ENCODE measurements around the gene SLC51A. TPM values are rescaled to one million over a fixed set of nuclear protein-coding genes. Genes with fewer than 3 reads are reported as not detected.

The SLC51A gene
- total and polyA plus RNA-seq, 9 of the 15 experiments (the other 6 are each of a cell fraction or from before 2014, with no cell fraction given) = 0.35 to 0.38 TPM; not detected in 7

GRCh38 chr3:196179380-196180308 is 36.7 kb upstream of the SLC51A start (continued):
- TF ChIP-seq, protein P1, sequence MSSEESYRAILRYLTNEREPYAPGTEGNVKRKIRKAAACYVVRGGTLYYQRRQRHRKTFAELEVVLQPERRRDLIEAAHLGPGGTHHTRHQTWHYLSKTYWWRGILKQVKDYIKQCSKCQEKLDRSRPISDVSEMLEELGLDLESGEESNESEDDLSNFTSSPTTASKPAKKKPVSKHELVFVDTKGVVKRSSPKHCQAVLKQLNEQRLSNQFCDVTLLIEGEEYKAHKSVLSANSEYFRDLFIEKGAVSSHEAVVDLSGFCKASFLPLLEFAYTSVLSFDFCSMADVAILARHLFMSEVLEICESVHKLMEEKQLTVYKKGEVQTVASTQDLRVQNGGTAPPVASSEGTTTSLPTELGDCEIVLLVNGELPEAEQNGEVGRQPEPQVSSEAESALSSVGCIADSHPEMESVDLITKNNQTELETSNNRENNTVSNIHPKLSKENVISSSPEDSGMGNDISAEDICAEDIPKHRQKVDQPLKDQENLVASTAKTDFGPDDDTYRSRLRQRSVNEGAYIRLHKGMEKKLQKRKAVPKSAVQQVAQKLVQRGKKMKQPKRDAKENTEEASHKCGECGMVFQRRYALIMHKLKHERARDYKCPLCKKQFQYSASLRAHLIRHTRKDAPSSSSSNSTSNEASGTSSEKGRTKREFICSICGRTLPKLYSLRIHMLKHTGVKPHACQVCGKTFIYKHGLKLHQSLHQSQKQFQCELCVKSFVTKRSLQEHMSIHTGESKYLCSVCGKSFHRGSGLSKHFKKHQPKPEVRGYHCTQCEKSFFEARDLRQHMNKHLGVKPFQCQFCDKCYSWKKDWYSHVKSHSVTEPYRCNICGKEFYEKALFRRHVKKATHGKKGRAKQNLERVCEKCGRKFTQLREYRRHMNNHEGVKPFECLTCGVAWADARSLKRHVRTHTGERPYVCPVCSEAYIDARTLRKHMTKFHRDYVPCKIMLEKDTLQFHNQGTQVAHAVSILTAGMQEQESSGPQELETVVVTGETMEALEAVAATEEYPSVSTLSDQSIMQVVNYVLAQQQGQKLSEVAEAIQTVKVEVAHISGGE (CRISPR knock-in tag; IDR thresholded peaks at IDR 0.05) = 0 out of 6 replicates have a peak, but pooled peaks of 1 of the 3 experiments have one; percentile 34
- no peak for TF ChIP-seq ILF3 (IDR thresholded peaks at IDR 0.05; ENCODE audit: borderline replicate concordance)
- TF ChIP-seq, protein P2, sequence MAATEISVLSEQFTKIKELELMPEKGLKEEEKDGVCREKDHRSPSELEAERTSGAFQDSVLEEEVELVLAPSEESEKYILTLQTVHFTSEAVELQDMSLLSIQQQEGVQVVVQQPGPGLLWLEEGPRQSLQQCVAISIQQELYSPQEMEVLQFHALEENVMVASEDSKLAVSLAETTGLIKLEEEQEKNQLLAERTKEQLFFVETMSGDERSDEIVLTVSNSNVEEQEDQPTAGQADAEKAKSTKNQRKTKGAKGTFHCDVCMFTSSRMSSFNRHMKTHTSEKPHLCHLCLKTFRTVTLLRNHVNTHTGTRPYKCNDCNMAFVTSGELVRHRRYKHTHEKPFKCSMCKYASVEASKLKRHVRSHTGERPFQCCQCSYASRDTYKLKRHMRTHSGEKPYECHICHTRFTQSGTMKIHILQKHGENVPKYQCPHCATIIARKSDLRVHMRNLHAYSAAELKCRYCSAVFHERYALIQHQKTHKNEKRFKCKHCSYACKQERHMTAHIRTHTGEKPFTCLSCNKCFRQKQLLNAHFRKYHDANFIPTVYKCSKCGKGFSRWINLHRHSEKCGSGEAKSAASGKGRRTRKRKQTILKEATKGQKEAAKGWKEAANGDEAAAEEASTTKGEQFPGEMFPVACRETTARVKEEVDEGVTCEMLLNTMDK (IDR thresholded peaks at IDR 0.05; ENCODE audit: borderline replicate concordance, insufficient read depth, low read depth, low read length, poor library complexity, severe bottlenecking) = no peak
- TF ChIP-seq, protein P3, sequence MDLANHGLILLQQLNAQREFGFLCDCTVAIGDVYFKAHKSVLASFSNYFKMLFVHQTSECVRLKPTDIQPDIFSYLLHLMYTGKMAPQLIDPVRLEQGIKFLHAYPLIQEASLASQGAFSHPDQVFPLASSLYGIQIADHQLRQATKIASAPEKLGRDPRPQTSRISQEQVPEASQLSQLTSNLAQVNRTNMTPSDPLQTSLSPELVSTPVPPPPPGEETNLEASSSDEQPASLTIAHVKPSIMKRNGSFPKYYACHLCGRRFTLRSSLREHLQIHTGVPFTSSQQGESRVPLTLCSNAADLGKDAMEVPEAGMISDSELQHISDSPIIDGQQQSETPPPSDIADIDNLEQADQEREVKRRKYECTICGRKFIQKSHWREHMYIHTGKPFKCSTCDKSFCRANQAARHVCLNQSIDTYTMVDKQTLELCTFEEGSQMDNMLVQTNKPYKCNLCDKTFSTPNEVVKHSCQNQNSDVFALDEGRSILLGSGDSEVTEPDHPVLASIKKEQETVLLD (IDR thresholded peaks at IDR 0.05) = peak; percentile 61; the same call in 1 of the 2 replicates
- no peak for TF ChIP-seq SIRT6 (IDR thresholded peaks at IDR 0.05; ENCODE audit: low read depth, low read length)
- TF ChIP-seq SMAD1 (IDR thresholded peaks at IDR 0.05; ENCODE audit: low read depth, low read length, partially characterized antibody) = no peak
- no peak for TF ChIP-seq NCOA2 (IDR thresholded peaks at IDR 0.05; ENCODE audit: partially characterized antibody in 2 of 2)
- no peak for TF ChIP-seq IRF9 (tag; IDR thresholded peaks at IDR 0.05)
- TF ChIP-seq BRD9 (IDR thresholded peaks at IDR 0.05; ENCODE audit: low read depth, partially characterized antibody) = no peak
- TF ChIP-seq CREB5 (CRISPR knock-in tag; IDR thresholded peaks at IDR 0.05) = no peak
- 0 out of 2 replicates have a peak, but pooled peaks have one; percentile 32 for TF ChIP-seq HDAC2 (IDR thresholded peaks at IDR 0.05)
- no peak for TF ChIP-seq ZNF354B (CRISPR knock-in tag; IDR thresholded peaks at IDR 0.05)
- no peak for TF ChIP-seq FOXJ3 (CRISPR knock-in tag; IDR thresholded peaks at IDR 0.05)
- TF ChIP-seq THRB (CRISPR knock-in tag; conservative IDR thresholded peaks at IDR 0.05) = no peak

Measured in K562 (cell line).